Smooth muscle cell of the coronary artery (primary cell): ENCODE measurements around the gene OR6F1. TPM values are rescaled to one million over a fixed set of nuclear protein-coding genes. Genes with fewer than 3 reads are reported as not detected.

Experiments used
- total RNA-seq: library from RNA; depleted of rRNA; stranded (reverse); fragments of >200 nt; gene quantifications from 2 replicates; pipeline ENCODE4 v1.2.3, GENCODE V29; 2014; ENCODE audit warnings: low replicate concordance

Gene OR6F1
- not detected in 2 replicates for total RNA-seq

GRCh38 chr1:247716546-247716945 lies at the start of gene OR6F1:
TSS of gene OR6F1 (minus strand) at chr1:247716646. CDS start at chr1:247712755, 3,891 bp downstream.

GRCh38 chr1:247760456-247760855 lies 44.0 kb upstream of the OR6F1 start, which contains the start of gene OR1C1:
TSS of gene OR1C1 (minus strand) at chr1:247760556. CDS start at chr1:247758406, 2,150 bp downstream.

DNA sequence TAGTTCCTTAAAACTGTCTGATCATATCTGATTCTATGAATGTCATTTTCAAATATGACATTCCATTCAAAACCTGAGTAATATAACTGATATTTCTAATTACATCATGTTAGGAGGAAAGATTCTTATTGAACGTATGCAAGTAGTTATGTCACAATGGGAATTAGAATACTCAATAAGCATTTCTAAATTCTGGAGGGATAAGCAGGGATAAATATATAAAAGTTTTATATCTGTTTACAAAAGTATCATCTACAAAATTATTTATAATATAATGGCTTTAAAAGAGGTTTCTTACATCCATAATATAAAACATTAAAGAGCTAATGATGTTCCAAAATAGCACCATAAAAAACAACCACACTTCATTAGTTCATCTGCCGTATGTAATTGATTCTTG lies 31.6 kb upstream of the OR6F1 start, which contains the start of gene OR14A2:
TSS of gene OR14A2 (minus strand) at position 101 of the 400 bp plus-strand sequence.

GRCh38 chr1:247738315-247738714 lies 21.9 kb upstream of the OR6F1 start, which contains the start of gene OR14K1:
TSS of gene OR14K1 (plus strand) at chr1:247738615. CDS start at chr1:247738615, 0 bp downstream.

GRCh38 chr1:247679639-247680038 lies 36.8 kb downstream of the OR6F1 start, which contains the start of gene OR13G1:
TSS of gene OR13G1 (minus strand) at chr1:247679739. CDS start at chr1:247673041, 6,698 bp downstream.

Other genes starting within 250 kb of the OR6F1 start
- not detected in 2 replicates for gene OR2C3, start 180.2 kb downstream of the OR6F1 start, total RNA-seq
- not detected in 2 replicates for gene GCSAML, start 167.5 kb downstream of the OR6F1 start, total RNA-seq
- not detected in 2 replicates for gene OR2G2, start 128.3 kb downstream of the OR6F1 start, total RNA-seq
- gene OR2G3, start 111.1 kb downstream of the OR6F1 start, total RNA-seq: not detected in 2 replicates
- gene OR13G1, start 36.9 kb downstream of the OR6F1 start, total RNA-seq: not detected in 2 replicates
- gene OR14K1, start 22.0 kb upstream of the OR6F1 start, total RNA-seq: not detected in 2 replicates
- gene OR14A2, start 31.5 kb upstream of the OR6F1 start, total RNA-seq: not detected in 2 replicates
- not detected in 2 replicates for gene OR1C1, start 43.9 kb upstream of the OR6F1 start, total RNA-seq
- not detected in 2 replicates for gene OR14A16, start 107.5 kb upstream of the OR6F1 start, total RNA-seq
- not detected in 2 replicates for gene OR11L1, start 125.2 kb upstream of the OR6F1 start, total RNA-seq
- 0.30 TPM in 1 of 2 replicates, not detected in the other for gene TRIM58, start 140.5 kb upstream of the OR6F1 start, total RNA-seq
- not detected in 2 replicates for gene OR2W3, start 178.9 kb upstream of the OR6F1 start, total RNA-seq
- not detected in 2 replicates for gene OR2T8, start 203.6 kb upstream of the OR6F1 start, total RNA-seq
- gene OR2AJ1, start 208.2 kb upstream of the OR6F1 start, total RNA-seq: not detected in 2 replicates
- gene OR2L8, start 232.2 kb upstream of the OR6F1 start, total RNA-seq: not detected in 2 replicates
- gene OR2AK2, start 248.6 kb upstream of the OR6F1 start, total RNA-seq: not detected in 2 replicates